Mesendoderm (in vitro differentiated cells): ENCODE data around the gene CPNE8.

ENCODE experiments used
- DNase-seq: peaks from one replicate; pipeline ENCODE4 v3.0.0; 2013
- H2AK5ac ChIP-seq: 2 replicates; pipeline ENCODE4 v1.6.1; 2013; ENCODE audit warnings: low read length, inconsistent platforms
- H2BK120ac ChIP-seq: 2 replicates; pipeline ENCODE4 v1.6.1; 2013; ENCODE audit warnings: low read depth, mild to moderate bottlenecking, low read length, moderate library complexity, mixed read lengths
- H2BK15ac ChIP-seq: replicated peaks from 2 replicates; pipeline ENCODE4 v1.6.1; 2013; ENCODE audit warnings: low read depth, mild to moderate bottlenecking, moderate library complexity
- H2BK5ac ChIP-seq: 2 replicates; pipeline ENCODE4 v1.6.1; 2013; ENCODE audit warnings: low read length, inconsistent platforms
- H3K18ac ChIP-seq: 2 replicates; pipeline ENCODE4 v1.6.1; 2013; ENCODE audit warnings: mild to moderate bottlenecking, low read length, mixed read lengths
- H3K23ac ChIP-seq: one replicate; pipeline ENCODE4 v1.6.1; 2013; ENCODE audit warnings: low read length
- H3K27ac ChIP-seq: 2 replicates; pipeline ENCODE4 v1.5.1; 2013; ENCODE audit warnings: low read depth, mild to moderate bottlenecking, inconsistent platforms, low read length, moderate library complexity
- H3K27me3 ChIP-seq: 2 replicates; pipeline ENCODE4 v1.6.1; 2013; ENCODE audit warnings: low read length, control low read depth, mild to moderate bottlenecking, inconsistent platforms; ENCODE audit not compliant: insufficient read depth, poor library complexity
- H3K36me3 ChIP-seq: 2 replicates; pipeline ENCODE4 v1.6.1; 2013; ENCODE audit warnings: low read length, inconsistent platforms; ENCODE audit not compliant: control insufficient read depth, insufficient read depth
- H3K4ac ChIP-seq: one replicate; pipeline ENCODE4 v1.6.1; 2013; ENCODE audit warnings: low read depth, mild to moderate bottlenecking, low read length, moderate library complexity
- H3K4me1 ChIP-seq: 2 replicates; pipeline ENCODE4 v1.6.1; 2013; ENCODE audit warnings: low read depth, low read length, inconsistent platforms; ENCODE audit not compliant: control insufficient read depth
- H3K4me2 ChIP-seq: 2 replicates; pipeline ENCODE4 v1.6.1; 2013; ENCODE audit warnings: low read length
- H3K4me3 ChIP-seq: 2 replicates; pipeline ENCODE4 v1.5.1; 2013; ENCODE audit warnings: mild to moderate bottlenecking, low read length
- H3K56ac ChIP-seq: one replicate; pipeline ENCODE4 v1.6.1; 2013; ENCODE audit warnings: low read length
- H3K79me1 ChIP-seq: 2 replicates; pipeline ENCODE4 v1.6.1; 2013; ENCODE audit warnings: low read length, inconsistent platforms
- H3K79me2 ChIP-seq: 2 replicates; pipeline ENCODE4 v1.6.1; 2013; ENCODE audit warnings: mild to moderate bottlenecking, low read length; ENCODE audit not compliant: control insufficient read depth, insufficient read depth
- H3K9ac ChIP-seq: 2 replicates; pipeline ENCODE4 v1.6.1; 2013; ENCODE audit warnings: low read length, inconsistent platforms
- H4K5ac ChIP-seq: one replicate; pipeline ENCODE4 v1.6.1; 2013; ENCODE audit warnings: low read length
- H4K8ac ChIP-seq: one replicate; pipeline ENCODE4 v1.6.1; 2013; ENCODE audit warnings: low read depth, mild to moderate bottlenecking, control low read depth, low read length, moderate library complexity
- WGBS: extraction: QIAGEN DNeasy Blood & Tissue Kit; methylation state at CpG from one replicate; pipeline ENCODE4 v1.1.7; 2013; ENCODE audit warnings: low lambda C conversion rate, missing lambda C conversion rate; ENCODE audit not compliant: insufficient coverage; ENCODE audit errors: extremely low coverage; 5-methylcytosine and 5-hydroxymethylcytosine counted together

The CPNE8 gene

GRCh38 chr12:38892087-38892786, 13.2 kb downstream of the CPNE8 start:
- H3K18ac ChIP-seq, result no peak overlapping the region
- no peaks in the 10 kb centered on the region for H3K4me1 ChIP-seq
- H2BK120ac ChIP-seq, result no peak overlapping the region
- H2AK5ac ChIP-seq, result no peak overlapping the region
- H3K79me2 ChIP-seq, result no peaks in the 10 kb centered on the region
- H3K4me2 ChIP-seq, result no peak overlapping the region
- peak; percentile 66 for DNase-seq
- no peak overlapping the region for H3K56ac ChIP-seq
- no peaks in the 10 kb centered on the region for H3K79me1 ChIP-seq
- no peak overlapping the region for H3K27ac ChIP-seq
- no peak overlapping the region for H2BK15ac ChIP-seq
- no CpG with 5 or more reads among the region's 4 CpGs for WGBS
- H3K23ac ChIP-seq, result no peak overlapping the region
- no peak overlapping the region for H2BK5ac ChIP-seq
- H3K4me3 ChIP-seq, result no peak overlapping the region
- no peak overlapping the region for H4K8ac ChIP-seq
- H3K36me3 ChIP-seq, result no peaks in the 10 kb centered on the region
- no peak overlapping the region for H4K5ac ChIP-seq
- H3K27me3 ChIP-seq, result no peaks in the 10 kb centered on the region
- H3K4ac ChIP-seq, result no peak overlapping the region
- no peak overlapping the region for H3K9ac ChIP-seq

- no peak overlapping the region for H2BK120ac ChIP-seq
- no peak overlapping the region for H3K56ac ChIP-seq
- H2AK5ac ChIP-seq, result no peak overlapping the region
- no peak overlapping the region for H3K4ac ChIP-seq
- H3K4me1 ChIP-seq, result no peaks in the 10 kb centered on the region
- no peak overlapping the region for H3K27ac ChIP-seq
- H3K4me3 ChIP-seq, result no peak overlapping the region
- DNase-seq, result no peak
- no peak overlapping the region for H4K5ac ChIP-seq
- no peaks in the 10 kb centered on the region for H3K27me3 ChIP-seq
- H3K36me3 ChIP-seq, result no peaks in the 10 kb centered on the region
- H4K8ac ChIP-seq, result no peak overlapping the region
- H3K9ac ChIP-seq, result no peak overlapping the region
- WGBS, result no CpG with 5 or more reads among the region's 1 CpG
- no peak overlapping the region for H2BK15ac ChIP-seq
- no peak overlapping the region for H3K23ac ChIP-seq
- no peak overlapping the region for H3K18ac ChIP-seq
- H2BK5ac ChIP-seq, result no peak overlapping the region
- H3K79me2 ChIP-seq, result no peaks in the 10 kb centered on the region
- no peaks in the 10 kb centered on the region for H3K79me1 ChIP-seq
- no peak overlapping the region for H3K4me2 ChIP-seq
Measured at GRCh38 chr12:38890102-38890855, 15.1 kb downstream of the CPNE8 start.

- H4K5ac ChIP-seq, result no peak overlapping the region
- H3K27me3 ChIP-seq, result no peaks in the 10 kb centered on the region
- no peak for DNase-seq
- WGBS, result no CpG with 5 or more reads among the region's 5 CpGs
- no peak overlapping the region for H3K27ac ChIP-seq
- H2BK120ac ChIP-seq, result no peak overlapping the region
- no peak overlapping the region for H3K56ac ChIP-seq
- no peak overlapping the region for H3K4me3 ChIP-seq
- no peaks in the 10 kb centered on the region for H3K36me3 ChIP-seq
- H3K23ac ChIP-seq, result no peak overlapping the region
- H3K79me1 ChIP-seq, result no peaks in the 10 kb centered on the region
- no peak overlapping the region for H2BK5ac ChIP-seq
- H3K4me1 ChIP-seq, result no peaks in the 10 kb centered on the region
- no peak overlapping the region for H4K8ac ChIP-seq
- H3K79me2 ChIP-seq, result no peaks in the 10 kb centered on the region
- H2BK15ac ChIP-seq, result no peak overlapping the region
- no peak overlapping the region for H3K9ac ChIP-seq
- H3K4me2 ChIP-seq, result no peak overlapping the region
- no peak overlapping the region for H2AK5ac ChIP-seq
- no peak overlapping the region for H3K18ac ChIP-seq
- H3K4ac ChIP-seq, result no peak overlapping the region
Measured at GRCh38 chr12:38889297-38889815, 16.0 kb downstream of the CPNE8 start.

- H3K79me2 ChIP-seq, result no peaks in the 10 kb centered on the region
- H3K27me3 ChIP-seq, result no peaks in the 10 kb centered on the region
- H2BK5ac ChIP-seq, result no peak overlapping the region
- no peak overlapping the region for H4K5ac ChIP-seq
- no peak overlapping the region for H3K4ac ChIP-seq
- 100% methylated on average over 1 of the region's 1 CpG for WGBS
- no peak overlapping the region for H3K56ac ChIP-seq
- H2AK5ac ChIP-seq, result no peak overlapping the region
- H3K4me1 ChIP-seq, result no peaks in the 10 kb centered on the region
- no peaks in the 10 kb centered on the region for H3K79me1 ChIP-seq
- no peak overlapping the region for H3K23ac ChIP-seq
- H2BK120ac ChIP-seq, result no peak overlapping the region
- no peaks in the 10 kb centered on the region for H3K36me3 ChIP-seq
- H3K18ac ChIP-seq, result no peak overlapping the region
- H4K8ac ChIP-seq, result no peak overlapping the region
- no peak overlapping the region for H3K9ac ChIP-seq
- DNase-seq, result no peak
- no peak overlapping the region for H3K4me2 ChIP-seq
- no peak overlapping the region for H2BK15ac ChIP-seq
- no peak overlapping the region for H3K27ac ChIP-seq
- H3K4me3 ChIP-seq, result no peak overlapping the region
Measured at GRCh38 chr12:38887770-38888169, 17.6 kb downstream of the CPNE8 start.

GRCh38 chr12:38886931-38887330, 18.5 kb downstream of the CPNE8 start:
- Histone ChIP-seq H3K27me3 (no peaks in the 10 kb centered on the region), H3K9ac (no peak overlapping the region), H3K4me3 (no peak overlapping the region), H3K4me1 (no peaks in the 10 kb centered on the region), H4K8ac (no peak overlapping the region), H3K4me2 (no peak overlapping the region), H2BK5ac (no peak overlapping the region), H2BK120ac (no peak overlapping the region), H3K18ac (no peak overlapping the region), H4K5ac (no peak overlapping the region), H3K36me3 (no peaks in the 10 kb centered on the region), H3K56ac (no peak overlapping the region), H3K27ac (no peak overlapping the region), H3K23ac (no peak overlapping the region), H2BK15ac (no peak overlapping the region), H2AK5ac (no peak overlapping the region), H3K79me1 (no peaks in the 10 kb centered on the region), H3K4ac (no peak overlapping the region), H3K79me2 (no peaks in the 10 kb centered on the region)
- WGBS, result no CpG with 5 or more reads among the region's 1 CpG
- DNase-seq, result no peak
